Heart right ventricle (tissue), 16 donors: ENCODE measurements around the gene SHBG. TPM values are rescaled to one million over a fixed set of nuclear protein-coding genes. Genes with fewer than 3 reads are reported as not detected.
A peak's percentile ranks its signal among the peaks of the same experiment; 100 is the strongest.

Source experiments
- ATAC-seq, 8 donors: fragments of 200-7000 bp; cut with Tn5 transposase; one replicate each; pipeline ENCODE4 v1.9.1; 2020; ENCODE audit warnings: mild to moderate bottlenecking in 8 of 8, moderate library complexity in 8 of 8, moderate number of reproducible peaks in 1 of 8
- DNase-seq, 2 donors: peaks; one replicate each; pipeline ENCODE4 v3.0.0-alpha.2; 2020
- H3K27ac ChIP-seq, 10 donors: fragments of 200-600 bp; sonication (generic) in 2 of 10; one replicate each; pipeline versions ENCODE4 v1.5.0 to v1.8.0; 2020 to 2022; ENCODE audit warnings: mild to moderate bottlenecking in 3 of 10
- H3K27me3 ChIP-seq, 7 donors: fragments of 200-600 bp; one replicate each; pipeline ENCODE4 v1.8.0; 2021 to 2022; ENCODE audit warnings: mild to moderate bottlenecking in 2 of 7
- H3K36me3 ChIP-seq, 9 donors: fragments of 200-600 bp; sonication (generic) in 1 of 9; one replicate each; pipeline versions ENCODE4 v1.5.0 to v1.8.0; 2020 to 2022; ENCODE audit warnings: mild to moderate bottlenecking in 2 of 9
- H3K4me1 ChIP-seq, 9 donors: fragments of 200-600 bp; sonication (generic) in 1 of 9; one replicate each; pipeline versions ENCODE4 v1.5.0 to v1.8.0; 2020 to 2022; ENCODE audit warnings: mild to moderate bottlenecking in 4 of 9
- H3K4me3 ChIP-seq, 10 donors: fragments of 200-600 bp; sonication (generic) in 2 of 10; one replicate each; pipeline versions ENCODE4 v1.5.0 to v1.8.0; 2020 to 2022; ENCODE audit warnings: mild to moderate bottlenecking in 7 of 10, moderate library complexity in 2 of 10
- H3K9me3 ChIP-seq, 11 donors: fragments of 200-600 bp in 10 of 11; sonication (generic) in 2 of 11; one replicate each; pipeline versions ENCODE4 v1.5.0 to v1.8.0; 2013 to 2022; ENCODE audit warnings: mild to moderate bottlenecking in 2 of 11, control low read depth in 1 of 11, moderate library complexity in 1 of 11
- WGBS, 2 donors: extraction: QIAGEN DNeasy Blood & Tissue Kit; methylation state at CpG; one replicate each; pipeline ENCODE4 v1.1.7; 2013; ENCODE audit warnings: inconsistent platforms in 1 of 2; 5-methylcytosine and 5-hydroxymethylcytosine counted together
- intact Hi-C, 10 donors: fragments of 100-400 bp; cut with DNase I; formaldehyde crosslinking; loops; one replicate each; pipeline versions ENCODE4 v1.11.1 to v1.14.2; 2022
- polyA plus RNA-seq, 2 donors: library from polyadenylated mRNA; stranded (reverse); fragments of 200-250 nt; gene quantifications; one replicate each; pipeline ENCODE4 v1.2.3, GENCODE V29; 2013
- total RNA-seq, 10 donors: library from RNA; stranded (reverse); fragmentation: NEBNext Ultra II Directional in 3 of 10; extraction: Animal tissue kit (Norgen Biotek cat#: 25700) in 3 of 10; gene quantifications; one replicate each; pipeline versions ENCODE4 v1.2.1 to v1.2.4, GENCODE V29; 2021 to 2023
- TF ChIP-seq, protein P1 (sequence below), 9 donors: fragments of 200-600 bp; sonication (generic) in 2 of 9; IDR thresholded peaks; one replicate each; pipeline versions ENCODE4 v1.5.0 to v1.8.0; 2021 to 2022; ENCODE audit warnings: antibody characterized with exemption in 9 of 9, mild to moderate bottlenecking in 5 of 9, moderate library complexity in 1 of 9
- donor health status: Arrhythmogenic right ventricular cardiomyopathy.
- donor health status: ischemic (EF 13 %, LVEDD 7.1; RV severe dilation, severe dysfunction).
- donor health status: healthy with polysubstance abuse.
- donor health status: DM: no; HTN: yes; CAD: no.
- donor health status: DM: no; HTN: no; CAD: no.
- donor health status: ischemic (EF 25% LVEDD 6.9; RV normal size, moderate dysfunction).
- donor health status: ischemic (EF 25% LVEDD 5.7; RV mildly dilated, moderate dysfunction).
- donor health status: healthy.
- donor health status: DM: yes; HTN: yes; CAD: no.
- donor health status: Ischemic cardiomyopathy.
- donor health status: ischemic (EF 35%, LVEDD 5.7; RV mildly dilated, moderate dysfunction).
- donor health status: nonischemic (EF 11% LVEDD 7.7; RV severe dilation, severe dysfunction).
- donor health status: DM: yes; HTN: yes; CAD: no.
- donor health status: PGD.
- donor health status: ischemic (EF 29% LVEDD 5.4; RV normal size, mild dysfunction).
- donor health status: nonischemic (EF 23%, LVEDD 6.1; RV moderate dilation, normal function).

Gene SHBG
- total and polyA plus RNA-seq, 12 donors: 0.19 to 1.3 (median 0.38) TPM; not detected in 3

GRCh38 chr17:7588553-7589203 is 41.3 kb upstream of the SHBG start:
- DNase-seq (no peak), ATAC-seq (peak in 3 of 8 donors; percentile 0 to 22 (median 2))
- H3K9me3 ChIP-seq: no peaks in the 10 kb centered on the region
- intact Hi-C loops: loop anchor here in 4 of 10 donors (1.0 to 10.0 kb wide), 4 partner anchors 74 to 154 kb away; partner anchors contain the start of genes FGF11 (in 2 of the 4) and TMEM102 (in 2 of the 4)
- peaks cover 4 to 74% (median 24%) of the 10 kb centered on the region in 9 donors for H3K36me3 ChIP-seq
- H3K27me3 ChIP-seq: no peaks in the 10 kb centered on the region
- peak overlapping the region in 9 of 10 donors; percentile 27 to 58 (median 49) for H3K4me3 ChIP-seq
- WGBS, 2 donors: 64 to 65% methylated on average over 30 of the region's 30 CpGs
- H3K27ac ChIP-seq: peak overlapping the region in 9 of 10 donors; percentile 8 to 68 (median 57)
- TF ChIP-seq, protein P1, sequence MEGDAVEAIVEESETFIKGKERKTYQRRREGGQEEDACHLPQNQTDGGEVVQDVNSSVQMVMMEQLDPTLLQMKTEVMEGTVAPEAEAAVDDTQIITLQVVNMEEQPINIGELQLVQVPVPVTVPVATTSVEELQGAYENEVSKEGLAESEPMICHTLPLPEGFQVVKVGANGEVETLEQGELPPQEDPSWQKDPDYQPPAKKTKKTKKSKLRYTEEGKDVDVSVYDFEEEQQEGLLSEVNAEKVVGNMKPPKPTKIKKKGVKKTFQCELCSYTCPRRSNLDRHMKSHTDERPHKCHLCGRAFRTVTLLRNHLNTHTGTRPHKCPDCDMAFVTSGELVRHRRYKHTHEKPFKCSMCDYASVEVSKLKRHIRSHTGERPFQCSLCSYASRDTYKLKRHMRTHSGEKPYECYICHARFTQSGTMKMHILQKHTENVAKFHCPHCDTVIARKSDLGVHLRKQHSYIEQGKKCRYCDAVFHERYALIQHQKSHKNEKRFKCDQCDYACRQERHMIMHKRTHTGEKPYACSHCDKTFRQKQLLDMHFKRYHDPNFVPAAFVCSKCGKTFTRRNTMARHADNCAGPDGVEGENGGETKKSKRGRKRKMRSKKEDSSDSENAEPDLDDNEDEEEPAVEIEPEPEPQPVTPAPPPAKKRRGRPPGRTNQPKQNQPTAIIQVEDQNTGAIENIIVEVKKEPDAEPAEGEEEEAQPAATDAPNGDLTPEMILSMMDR (IDR thresholded peaks at IDR 0.05): no peak
- peaks cover 8 to 49% (median 35%) of the 10 kb centered on the region in 9 donors for H3K4me1 ChIP-seq

- DNase-seq (peak; percentile 80 to 85), ATAC-seq (peak; percentile 79 to 88 (median 84))
- intact Hi-C loops: loop anchor here in 4 of 10 donors (1.0 to 10.0 kb wide), 4 partner anchors 75 to 155 kb away; partner anchors contain the start of genes FGF11 (in 2 of the 4) and TMEM102 (in 2 of the 4)
- Histone ChIP-seq H3K36me3 (peaks cover 4 to 81% (median 31%) of the 10 kb centered on the region in 9 donors), H3K9me3 (no peaks in the 10 kb centered on the region), H3K4me1 (peaks cover 8 to 47% (median 33%) of the 10 kb centered on the region in 9 donors), H3K27me3 (no peaks in the 10 kb centered on the region), H3K4me3 (peak overlapping the region in 9 of 10 donors; percentile 27 to 58 (median 49)), H3K27ac (peak overlapping the region in 9 of 10 donors; percentile 8 to 68 (median 57))
- WGBS, 2 donors: 14 to 17% methylated on average over 53 to 56 of the region's 56 CpGs
- TF ChIP-seq, protein P1 (IDR thresholded peaks at IDR 0.05): peak; percentile 63 to 96 (median 91)
Observed at GRCh38 chr17:7589204-7589868, 40.6 kb upstream of the SHBG start.

DNA sequence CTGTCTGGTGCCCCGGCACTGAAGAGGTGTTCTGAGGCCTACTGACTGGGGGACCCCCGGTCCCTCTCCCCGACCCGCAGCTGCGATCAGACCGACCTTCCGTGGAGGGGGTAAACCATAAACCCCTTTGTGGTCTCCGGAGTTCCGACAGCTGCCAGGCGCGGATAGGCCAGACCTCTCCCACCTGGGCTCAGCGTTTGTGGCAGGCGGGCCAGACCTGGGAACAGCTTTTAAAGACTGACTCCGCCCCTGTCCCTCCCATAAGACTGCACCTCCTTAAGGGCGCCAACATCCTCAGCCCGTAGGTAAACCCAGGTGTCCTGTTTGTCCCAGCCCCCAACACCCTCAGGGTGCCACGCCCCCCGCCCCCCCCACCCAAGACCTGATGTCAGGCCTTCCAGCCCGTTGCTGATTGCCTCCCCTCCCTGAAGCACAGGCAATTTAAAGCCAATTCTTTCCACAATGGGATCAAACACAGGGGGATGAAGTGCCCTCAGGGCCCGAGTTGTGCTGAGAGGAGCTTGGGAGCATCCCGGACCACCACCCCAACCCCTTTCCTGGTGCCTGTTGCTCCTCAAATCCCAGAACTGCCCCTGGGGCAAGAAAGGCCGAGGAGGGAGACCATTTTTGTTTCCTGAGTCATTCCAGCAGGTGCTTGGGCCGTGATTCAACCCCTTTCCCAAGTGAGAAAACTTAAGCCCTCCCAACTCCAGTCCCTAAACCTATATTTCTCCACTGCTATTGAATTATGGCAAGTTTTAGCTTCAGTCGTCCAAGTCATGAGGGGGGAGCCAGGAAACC is 39.8 kb upstream of the SHBG start, which contains the start of gene SOX15:
Gene SOX15, minus strand, starts transcription at position 204 of the 801 bp plus-strand sequence. CDS start 418 bp downstream, outside the sequence.
- peak in 4 of 8 donors; percentile 2 to 4 (median 3) for ATAC-seq
- 66 to 69% methylated on average over 24 of the region's 24 CpGs for WGBS, 2 donors
- peak within 1 kb of the TSS in 9 of 10 donors; percentile 8 to 68 (median 57) for H3K27ac ChIP-seq
- no peak for DNase-seq
- intact Hi-C loops: loop anchor here in 6 of 10 donors (1.0 to 10.0 kb wide), 6 partner anchors 15 to 155 kb away; partner anchors contain the start of genes FGF11 (in 2 of the 6) and TMEM102 (in 2 of the 6)
- H3K9me3 ChIP-seq: no peaks in the 10 kb centered on the region
- H3K4me3 ChIP-seq: peak within 1 kb of the TSS in 9 of 10 donors; percentile 27 to 58 (median 49)
- no peaks in the 10 kb centered on the region for H3K27me3 ChIP-seq
- peaks cover 8 to 40% (median 26%) of the 10 kb centered on the region in 9 donors for H3K4me1 ChIP-seq
- peaks cover 4 to 88% (median 39%) of the 10 kb centered on the region in 9 donors for H3K36me3 ChIP-seq
- TF ChIP-seq, protein P1 (IDR thresholded peaks at IDR 0.05): no peak
